IMR-90 (cell line): Measurements from ENCODE around the gene TSR3. TPM values are rescaled to one million over a fixed set of nuclear protein-coding genes. Genes with fewer than 3 reads are reported as not detected.
A peak's percentile ranks its signal among the peaks of the same experiment; 100 is the strongest.

ENCODE experiments used
- ATAC-seq: fragments of 200-7000 bp; cut with Tn5 transposase; 2 replicates; pipeline ENCODE4 v1.9.1; 2020; ENCODE audit warnings: low read depth, mild to moderate bottlenecking, moderate library complexity
- BruUV-seq: library from RNA; stranded (reverse); fragments of 400-500 nt; replicated peaks from 2 replicates; lab custom pipeline; 2021; lab: Mats Ljungman, UMichigan
- CTCF ChIA-PET: fragments of 300-600 bp; formaldehyde crosslinking; extraction: SDS; loops from one replicate; lab custom pipeline; 2021; ENCODE audit warnings: antibody characterized with exemption; lab: Yijun Ruan, JAX
- POLR2A ChIA-PET: fragments of 300-600 bp; sonication (Branson Sonifier 250); formaldehyde crosslinking; loops from one replicate; lab custom pipeline; 2022; ENCODE audit warnings: antibody characterized with exemption; ENCODE audit not compliant: unreplicated experiment; lab: Charles Lee
- DNase-seq: peaks from one replicate; pipeline ENCODE4 v3.0.0; 2013
- H2AFZ ChIP-seq: replicated peaks from 2 replicates; pipeline ENCODE3; 2013; ENCODE audit warnings: low read length, mild to moderate bottlenecking; ENCODE audit not compliant: poor library complexity
- H2AK5ac ChIP-seq: 2 replicates; pipeline ENCODE4 v1.6.1; 2013; ENCODE audit warnings: low read depth, low read length, inconsistent platforms
- H2AK9ac ChIP-seq: replicated peaks from 2 replicates; pipeline ENCODE3; 2013; ENCODE audit warnings: mild to moderate bottlenecking, low read depth, low read length, moderate library complexity; ENCODE audit not compliant: poor library complexity
- H2BK120ac ChIP-seq: 2 replicates; pipeline ENCODE4 v1.6.1; 2013; ENCODE audit warnings: low read depth, low read length, inconsistent platforms
- H2BK15ac ChIP-seq: 3 replicates; pipeline ENCODE4 v1.6.1; 2013; ENCODE audit warnings: low read depth, low read length, inconsistent platforms
- H2BK20ac ChIP-seq: 2 replicates; pipeline ENCODE4 v1.6.1; 2013; ENCODE audit warnings: low read depth, mild to moderate bottlenecking, inconsistent platforms, low read length, moderate library complexity
- H2BK5ac ChIP-seq: 2 replicates; pipeline ENCODE4 v1.6.1; 2013; ENCODE audit warnings: mild to moderate bottlenecking, low read depth, low read length, inconsistent platforms; ENCODE audit not compliant: poor library complexity, severe bottlenecking
- H3K14ac ChIP-seq: replicated peaks from 2 replicates; pipeline ENCODE4 v1.6.1; 2013; ENCODE audit warnings: low read depth, low read length, inconsistent platforms
- H3K18ac ChIP-seq: 2 replicates; pipeline ENCODE4 v1.6.1; 2013; ENCODE audit warnings: low read depth, low read length, control low read depth
- H3K23ac ChIP-seq: 2 replicates; pipeline ENCODE4 v1.6.1; 2013; ENCODE audit warnings: low read depth, low read length, inconsistent platforms
- H3K27ac ChIP-seq: 2 replicates; pipeline ENCODE4 v1.5.1; 2013; ENCODE audit warnings: mild to moderate bottlenecking, control low read depth, low read length; ENCODE audit not compliant: insufficient read depth
- H3K27me3 ChIP-seq: 2 replicates; pipeline ENCODE4 v1.6.1; 2013; ENCODE audit warnings: low read length; ENCODE audit not compliant: control insufficient read depth, insufficient read depth
- H3K36me3 ChIP-seq: 2 replicates; pipeline ENCODE4 v1.6.1; 2013; ENCODE audit warnings: low read length, mixed read lengths; ENCODE audit not compliant: control insufficient read depth, insufficient read depth
- H3K4ac ChIP-seq: 2 replicates; pipeline ENCODE4 v1.6.1; 2013; ENCODE audit warnings: low read depth, low read length, inconsistent platforms
- H3K4me1 ChIP-seq: 2 replicates; pipeline ENCODE4 v1.6.1; 2013; ENCODE audit warnings: low read length, mixed read lengths; ENCODE audit not compliant: control insufficient read depth, insufficient read depth
- H3K4me2 ChIP-seq: 2 replicates; pipeline ENCODE4 v1.6.1; 2013; ENCODE audit warnings: low read depth, mild to moderate bottlenecking, control low read depth, low read length, moderate library complexity
- H3K4me3 ChIP-seq: 2 replicates; pipeline ENCODE4 v1.5.1; 2013; ENCODE audit warnings: low read depth, mild to moderate bottlenecking, control low read depth, low read length, moderate library complexity; ENCODE audit not compliant: insufficient read depth
- H3K56ac ChIP-seq: 2 replicates; pipeline ENCODE4 v1.6.1; 2013; ENCODE audit warnings: low read length, inconsistent platforms; ENCODE audit not compliant: insufficient read depth; ENCODE audit errors: extremely low read depth
- H3K79me1 ChIP-seq, 2 experiments: 2 replicates each; pipeline ENCODE4 v1.6.1; 2013; ENCODE audit warnings: low read length in 2 of 2, inconsistent platforms in 1 of 2, low read depth in 1 of 2
- H3K9ac ChIP-seq: 2 replicates; pipeline ENCODE4 v1.6.1; 2013; ENCODE audit warnings: low read depth, low read length, control low read depth
- H3K9me1 ChIP-seq: 2 replicates; pipeline ENCODE4 v1.6.1; 2013; ENCODE audit warnings: low read length, inconsistent platforms; ENCODE audit not compliant: insufficient read depth
- H3K9me3 ChIP-seq: 2 replicates; pipeline ENCODE4 v1.6.1; 2013; ENCODE audit warnings: low read length; ENCODE audit not compliant: control insufficient read depth, insufficient read depth
- H4K20me1 ChIP-seq: 2 replicates; pipeline ENCODE4 v1.6.1; 2013; ENCODE audit warnings: low read length, inconsistent platforms; ENCODE audit not compliant: insufficient read depth
- H4K5ac ChIP-seq: 2 replicates; pipeline ENCODE4 v1.6.1; 2013; ENCODE audit warnings: mild to moderate bottlenecking, low read depth, low read length, control low read depth
- H4K8ac ChIP-seq, 2 experiments: 2 replicates each; pipeline ENCODE4 v1.6.1; 2013; ENCODE audit warnings: low read depth in 2 of 2, low read length in 2 of 2, control low read depth in 1 of 2, inconsistent platforms in 1 of 2
- H4K91ac ChIP-seq: 2 replicates; pipeline ENCODE4 v1.6.1; 2013; ENCODE audit warnings: low read depth, low read length, inconsistent platforms; ENCODE audit not compliant: insufficient read depth
- BHLHE40 ChIP-seq: fragments of 150-350 bp; IDR thresholded peaks from 2 replicates; pipeline ENCODE4 v1.6.1; 2016; ENCODE audit warnings: mild to moderate bottlenecking, low read depth, low read length
- CEBPB ChIP-seq: IDR thresholded peaks from 2 replicates; pipeline ENCODE4 v1.6.1; 2012; ENCODE audit warnings: low read depth, low read length, improper control_type of control experiment
- CHD1 ChIP-seq: IDR thresholded peaks from 2 replicates; pipeline ENCODE4 v1.6.1; 2012; ENCODE audit warnings: low read depth, low read length, improper control_type of control experiment
- ELK1 ChIP-seq: fragments of 150-350 bp; IDR thresholded peaks from 2 replicates; pipeline ENCODE4 v1.6.1; 2016; ENCODE audit warnings: low read depth, mild to moderate bottlenecking, low read length, moderate library complexity, borderline replicate concordance
- MAFK ChIP-seq: IDR thresholded peaks from 2 replicates; pipeline ENCODE4 v1.6.1; 2012; ENCODE audit warnings: low read depth, low read length, improper control_type of control experiment
- MAZ ChIP-seq: IDR thresholded peaks from 2 replicates; pipeline ENCODE4 v1.6.1; 2012; ENCODE audit warnings: low read depth, mild to moderate bottlenecking, low read length, improper control_type of control experiment, moderate library complexity, borderline replicate concordance
- MXI1 ChIP-seq: IDR thresholded peaks from 2 replicates; pipeline ENCODE4 v1.6.1; 2012; ENCODE audit warnings: low read depth, mild to moderate bottlenecking, low read length, moderate library complexity, borderline replicate concordance
- NFE2L2 ChIP-seq: fragments of 150-350 bp; IDR thresholded peaks from 2 replicates; pipeline ENCODE4 v1.6.1; 2016; ENCODE audit warnings: low read depth, mild to moderate bottlenecking, low read length
- POLR2A ChIP-seq: IDR thresholded peaks from 2 replicates; pipeline ENCODE4 v1.6.1; 2012; ENCODE audit warnings: mild to moderate bottlenecking, low read depth, low read length
- RCOR1 ChIP-seq: IDR thresholded peaks from 2 replicates; pipeline ENCODE4 v1.6.1; 2012; ENCODE audit warnings: mild to moderate bottlenecking, low read length, improper control_type of control experiment; ENCODE audit not compliant: insufficient replicate concordance
- RFX5 ChIP-seq: IDR thresholded peaks from 2 replicates; pipeline ENCODE4 v1.8.0; 2012; ENCODE audit warnings: low read depth, mild to moderate bottlenecking, low read length, moderate library complexity
- SMC3 ChIP-seq: fragments of 150-350 bp; IDR thresholded peaks from 2 replicates; pipeline ENCODE4 v1.6.1; 2016; ENCODE audit warnings: low read depth, mild to moderate bottlenecking, antibody characterized with exemption, low read length, moderate library complexity
- USF2 ChIP-seq: fragments of 150-350 bp; IDR thresholded peaks from 2 replicates; pipeline ENCODE4 v1.6.1; 2017; ENCODE audit warnings: mild to moderate bottlenecking, antibody characterized with exemption, low read length, low read depth
- WGBS, 2 experiments: methylation state at CpG; one replicate each; pipeline versions ENCODE4 v1.1.5 to v1.1.7; 2013; ENCODE audit warnings: missing lambda C conversion rate in 2 of 2; ENCODE audit not compliant: insufficient read length in 1 of 2; ENCODE audit errors: extremely low coverage in 2 of 2; 5-methylcytosine and 5-hydroxymethylcytosine counted together
- dilution Hi-C: fragments of 300-500 bp; cut with HindIII; formaldehyde crosslinking; loops from one replicate; pipeline ENCODE4 v1.14.3; 2018; ENCODE audit warnings: low sequenced_read_pairs; ENCODE audit not compliant: unreplicated experiment
- in situ Hi-C: fragments of 300-500 bp; cut with MboI; formaldehyde crosslinking; loops from 3 replicates; pipeline ENCODE4 v1.14.3; 2019; ENCODE audit warnings: low sequenced_read_pairs, inconsistent platforms, mixed read lengths
- intact Hi-C: fragments of 100-400 bp; cut with micrococcal nuclease; formaldehyde crosslinking; loops from 2 replicates; pipeline ENCODE4 v1.10.0; 2022
- polyA plus RNA-seq, 3 experiments: library from polyadenylated mRNA; depleted of rRNA; stranded (reverse); fragments of >200 nt; gene quantifications; 2 replicates each; pipeline ENCODE4 v1.2.3, GENCODE V29; 2012; ENCODE audit warnings: low replicate concordance in 1 of 3
- total RNA-seq: library from RNA; depleted of rRNA; stranded (reverse); fragments of >200 nt; gene quantifications from 2 replicates; pipeline ENCODE4 v1.2.3, GENCODE V29; 2012

The TSR3 gene
- total and polyA plus RNA-seq, 2 of the 4 experiments (the other 2 are of a cell fraction) = 38.0 to 52.9 TPM

DNA sequence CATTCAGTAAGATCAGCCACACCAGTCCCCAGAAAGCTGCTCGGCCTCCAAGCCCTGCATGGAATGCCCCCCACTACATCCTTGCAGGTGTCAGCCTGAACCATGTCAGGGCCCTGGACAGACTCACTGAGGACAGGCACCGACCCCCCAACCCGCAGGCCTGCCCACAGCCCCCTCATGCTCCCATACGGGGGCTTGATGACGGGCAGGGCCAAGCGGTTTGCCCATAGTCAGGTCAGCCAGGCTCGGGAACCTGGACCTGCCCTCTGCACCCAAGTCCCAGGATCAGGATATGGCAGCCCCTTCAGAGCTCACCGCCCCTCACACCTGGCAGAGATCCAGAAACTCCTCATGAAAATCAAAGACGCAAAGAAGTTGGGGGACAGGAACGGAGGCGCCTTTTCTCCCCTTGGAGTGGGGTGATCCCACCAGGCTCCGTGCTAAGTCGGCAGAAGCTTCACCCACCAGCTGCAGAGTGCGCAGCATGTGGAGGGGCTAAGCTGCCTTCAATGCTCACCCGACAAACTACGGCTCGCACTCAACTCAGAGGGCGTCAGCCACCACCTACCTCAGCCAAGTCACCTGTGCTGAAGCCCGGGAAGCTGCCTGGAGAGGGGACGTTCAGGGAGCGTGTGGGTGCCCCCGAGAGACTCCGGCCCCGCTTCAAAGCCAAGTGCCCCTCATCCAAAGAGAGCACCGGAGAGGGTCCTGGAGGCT, 26.6 kb upstream of the TSR3 start:
- no peak overlapping the region for H3K18ac ChIP-seq
- H3K9ac ChIP-seq = peak overlapping the region; percentile 73; the same call in 1 of the 2 replicates
- intact Hi-C loops (no loop called here), dilution Hi-C loops (no loop called here), in situ Hi-C loops (no loop called here)
- H3K4me3 ChIP-seq = peak overlapping the region; percentile 55; the same call in 1 of the 2 replicates
- CTCF ChIA-PET = no interaction called here
- H3K4me2 ChIP-seq = peak overlapping the region; percentile 87
- no TSS peak for BruUV-seq
- H3K79me1 ChIP-seq = peaks cover 9 to 30% of the 10 kb centered on the region in 2 experiments
- TF ChIP-seq POLR2A (no peak), BHLHE40 (no peak), CEBPB (no peak), SMC3 (no peak), MAFK (no peak), USF2 (no peak), NFE2L2 (no peak), RFX5 (no peak), CHD1 (no peak), MXI1 (no peak), MAZ (no peak), RCOR1 (no peak), ELK1 (no peak)
- H2AFZ ChIP-seq = no peak overlapping the region
- H3K4ac ChIP-seq = peak overlapping the region; percentile 81
- 0 out of 2 replicates have a peak, but pooled peaks cover 6% of the 10 kb centered on the region for H3K9me1 ChIP-seq
- peak overlapping the region; percentile 68 for H2BK120ac ChIP-seq
- H3K23ac ChIP-seq = peak overlapping the region; percentile 74
- H4K91ac ChIP-seq = peak overlapping the region; percentile 67
- H2BK20ac ChIP-seq = peak overlapping the region; percentile 31
- peak overlapping the region; percentile 97 for H2BK5ac ChIP-seq
- DNase-seq = no peak
- H2BK15ac ChIP-seq = peak overlapping the region; percentile 89; the same call in 2 of the 3 replicates
- H4K5ac ChIP-seq = peak overlapping the region; percentile 49; the same call in 1 of the 2 replicates
- peaks cover 11% of the 10 kb centered on the region for H3K4me1 ChIP-seq
- H2AK5ac ChIP-seq = peak overlapping the region; percentile 94
- H3K14ac ChIP-seq = peak overlapping the region; percentile 70; the same call in 1 of the 2 replicates
- H4K20me1 ChIP-seq = no peaks in the 10 kb centered on the region; the same call in 1 of the 2 replicates
- no peaks in the 10 kb centered on the region for H3K27me3 ChIP-seq
- no peaks in the 10 kb centered on the region for H3K9me3 ChIP-seq
- H2AK9ac ChIP-seq = peak overlapping the region; percentile 96
- no peak for ATAC-seq
- peak overlapping the region; percentile 57 to 87; a peak in 2 of 4 replicates for H4K8ac ChIP-seq
- H3K56ac ChIP-seq = peak overlapping the region; percentile 66; the same call in 1 of the 2 replicates
- POLR2A ChIA-PET = no interaction called here
- peak overlapping the region; percentile 87 for H3K27ac ChIP-seq
- 96% methylated on average over 12 of the region's 25 CpGs; no CpG with 5 or more reads in 1 of the 2 experiments for WGBS, 2 experiments
- H3K36me3 ChIP-seq = peaks cover 20% of the 10 kb centered on the region
